GM12874 (cell line): Measurements from ENCODE around the gene C20orf144.

Experiments
- CTCF ChIP-seq: IDR thresholded peaks from 2 replicates; pipeline ENCODE4 v1.5.1; 2011; ENCODE audit warnings: low read depth, mild to moderate bottlenecking, control low read depth, low read length, moderate library complexity; ENCODE audit not compliant: insufficient read depth

Gene C20orf144

GRCh38 chr20:33629979-33630378, 32.1 kb upstream of the C20orf144 start:
- no peak for TF ChIP-seq CTCF

GRCh38 chr20:33630507-33630906, 31.6 kb upstream of the C20orf144 start:
- no peak for TF ChIP-seq CTCF

GRCh38 chr20:33635341-33635740, 26.8 kb upstream of the C20orf144 start:
- no peak for TF ChIP-seq CTCF

GRCh38 chr20:33636776-33637175, 25.4 kb upstream of the C20orf144 start:
- no peak for TF ChIP-seq CTCF

GRCh38 chr20:33640287-33640686, 21.8 kb upstream of the C20orf144 start:
- TF ChIP-seq CTCF, result no peak

- TF ChIP-seq CTCF, result no peak
Observed at GRCh38 chr20:33644313-33645071, 17.6 kb upstream of the C20orf144 start.

- no peak for TF ChIP-seq CTCF
Observed at GRCh38 chr20:33645072-33645358, 17.1 kb upstream of the C20orf144 start.

- TF ChIP-seq CTCF, result no peak
Observed at GRCh38 chr20:33645396-33645795, 16.7 kb upstream of the C20orf144 start.
